Measurements from ENCODE around the gene MARK1. TPM values are rescaled to one million over a fixed set of nuclear protein-coding genes. Genes with fewer than 3 reads are reported as not detected.
"Not testable (repeated sequence)": the region's sequence is repeated elsewhere in the genome, so short reads cannot be mapped to it uniquely, and the experiment has no call there.

MARK1 gene
- total RNA-seq, 1 experiment from 2014 or later, result 13.9 TPM

DNA sequence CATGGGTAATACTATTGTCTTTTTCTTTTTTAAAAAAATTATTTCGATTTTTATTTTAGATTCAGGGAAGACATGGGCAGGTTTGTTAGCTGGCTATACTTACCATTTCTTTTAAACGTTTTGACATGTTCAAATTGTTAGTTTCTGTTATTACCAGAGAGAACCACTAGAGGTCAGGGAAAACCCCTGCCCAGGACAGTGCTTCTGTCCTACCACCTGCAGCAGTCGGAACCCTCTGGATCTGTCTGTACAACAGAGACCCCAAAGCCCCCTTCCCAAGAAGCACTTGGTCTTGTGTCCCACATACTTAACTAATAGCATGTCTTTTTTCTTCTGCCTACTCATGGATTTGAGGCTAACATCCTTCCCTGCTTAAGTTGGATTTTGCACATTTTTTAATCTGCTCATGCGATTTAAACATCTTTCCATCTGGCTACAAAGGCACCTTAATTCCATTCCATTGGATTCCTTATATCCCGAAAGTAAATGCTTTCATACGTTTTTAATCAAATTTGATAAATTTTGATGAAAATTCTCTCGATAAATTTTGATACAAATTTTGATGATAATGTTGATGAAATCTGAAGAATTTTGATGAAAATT is 152.2 kb downstream of the MARK1 start:
- H3K27ac Mint-ChIP-seq, result no peak overlapping the region
- no peaks in the 10 kb centered on the region for H3K36me3 Mint-ChIP-seq
- ChIA-PET POLR2A (no interaction called here), CTCF (interaction anchor here (0.6 to 2.8 kb wide), 5 partner anchors 23 to 400 kb away, joined by 3 to 20 read pairs (median 6); no protein-coding TSS in a partner anchor)
- no peaks in the 10 kb centered on the region for H3K4me1 Mint-ChIP-seq
- no peaks in the 10 kb centered on the region for H3K27me3 Mint-ChIP-seq (ENCODE audit: low read depth)
- H3K9me3 Mint-ChIP-seq, result no peaks in the 10 kb centered on the region
- ATAC-seq (peak; percentile 97), DNase-seq (ENCODE audit: low spot score) (no peak)
- no peak overlapping the region for H3K4me3 Mint-ChIP-seq
- TF ChIP-seq, protein P1, sequence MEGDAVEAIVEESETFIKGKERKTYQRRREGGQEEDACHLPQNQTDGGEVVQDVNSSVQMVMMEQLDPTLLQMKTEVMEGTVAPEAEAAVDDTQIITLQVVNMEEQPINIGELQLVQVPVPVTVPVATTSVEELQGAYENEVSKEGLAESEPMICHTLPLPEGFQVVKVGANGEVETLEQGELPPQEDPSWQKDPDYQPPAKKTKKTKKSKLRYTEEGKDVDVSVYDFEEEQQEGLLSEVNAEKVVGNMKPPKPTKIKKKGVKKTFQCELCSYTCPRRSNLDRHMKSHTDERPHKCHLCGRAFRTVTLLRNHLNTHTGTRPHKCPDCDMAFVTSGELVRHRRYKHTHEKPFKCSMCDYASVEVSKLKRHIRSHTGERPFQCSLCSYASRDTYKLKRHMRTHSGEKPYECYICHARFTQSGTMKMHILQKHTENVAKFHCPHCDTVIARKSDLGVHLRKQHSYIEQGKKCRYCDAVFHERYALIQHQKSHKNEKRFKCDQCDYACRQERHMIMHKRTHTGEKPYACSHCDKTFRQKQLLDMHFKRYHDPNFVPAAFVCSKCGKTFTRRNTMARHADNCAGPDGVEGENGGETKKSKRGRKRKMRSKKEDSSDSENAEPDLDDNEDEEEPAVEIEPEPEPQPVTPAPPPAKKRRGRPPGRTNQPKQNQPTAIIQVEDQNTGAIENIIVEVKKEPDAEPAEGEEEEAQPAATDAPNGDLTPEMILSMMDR (IDR thresholded peaks at IDR 0.05), result peak; percentile 54
- no peak for TF ChIP-seq ZNF423 (CRISPR knock-in tag; IDR thresholded peaks at IDR 0.05)

DNA sequence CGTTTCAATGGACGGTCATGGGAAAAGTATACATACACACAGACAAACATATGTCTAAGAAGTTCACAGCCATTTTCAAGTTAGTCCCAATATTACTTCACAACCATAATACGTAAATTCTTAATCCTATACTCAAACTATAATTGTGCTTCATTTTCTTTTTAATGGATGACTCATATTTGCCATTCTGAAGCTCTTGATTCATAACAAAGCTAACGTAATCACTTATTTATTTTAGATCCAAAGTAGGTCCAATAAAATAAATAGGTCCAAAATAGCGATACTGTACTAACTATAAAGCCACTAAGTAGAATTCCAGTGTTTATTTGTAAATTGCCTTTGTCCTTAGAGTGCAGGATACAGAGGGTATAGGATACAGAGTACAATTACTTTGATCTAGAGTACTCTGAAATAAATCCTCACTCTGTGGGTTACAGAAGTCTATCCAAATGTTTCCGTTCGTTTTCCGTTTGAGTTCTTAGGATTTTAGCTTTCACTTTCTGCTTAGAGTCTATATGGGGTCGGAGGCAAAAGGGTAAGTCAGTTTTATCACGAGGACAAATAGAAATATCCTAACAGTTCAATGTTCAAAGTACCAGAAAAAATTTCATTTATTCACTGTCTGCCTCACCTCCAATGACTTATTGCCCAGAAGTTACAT is 153.4 kb downstream of the MARK1 start:
- no peak overlapping the region for H3K27ac Mint-ChIP-seq
- ATAC-seq, result no peak
- no peak for DNase-seq (ENCODE audit: low spot score)
- no peak overlapping the region for H3K4me3 Mint-ChIP-seq
- no peaks in the 10 kb centered on the region for H3K9me3 Mint-ChIP-seq
- no peaks in the 10 kb centered on the region for H3K36me3 Mint-ChIP-seq
- CTCF ChIA-PET, result interaction anchor here (1.1 to 2.8 kb wide), 4 partner anchors 52 to 105 kb away, joined by 3 to 20 read pairs (median 6); partner anchors contain the start of gene MTARC1
- no peaks in the 10 kb centered on the region for H3K4me1 Mint-ChIP-seq
- POLR2A ChIA-PET, result no interaction called here
- TF ChIP-seq, protein P2, sequence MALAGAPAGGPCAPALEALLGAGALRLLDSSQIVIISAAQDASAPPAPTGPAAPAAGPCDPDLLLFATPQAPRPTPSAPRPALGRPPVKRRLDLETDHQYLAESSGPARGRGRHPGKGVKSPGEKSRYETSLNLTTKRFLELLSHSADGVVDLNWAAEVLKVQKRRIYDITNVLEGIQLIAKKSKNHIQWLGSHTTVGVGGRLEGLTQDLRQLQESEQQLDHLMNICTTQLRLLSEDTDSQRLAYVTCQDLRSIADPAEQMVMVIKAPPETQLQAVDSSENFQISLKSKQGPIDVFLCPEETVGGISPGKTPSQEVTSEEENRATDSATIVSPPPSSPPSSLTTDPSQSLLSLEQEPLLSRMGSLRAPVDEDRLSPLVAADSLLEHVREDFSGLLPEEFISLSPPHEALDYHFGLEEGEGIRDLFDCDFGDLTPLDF (CRISPR knock-in tag; IDR thresholded peaks at IDR 0.05), result no peak
- TF ChIP-seq, protein P3, sequence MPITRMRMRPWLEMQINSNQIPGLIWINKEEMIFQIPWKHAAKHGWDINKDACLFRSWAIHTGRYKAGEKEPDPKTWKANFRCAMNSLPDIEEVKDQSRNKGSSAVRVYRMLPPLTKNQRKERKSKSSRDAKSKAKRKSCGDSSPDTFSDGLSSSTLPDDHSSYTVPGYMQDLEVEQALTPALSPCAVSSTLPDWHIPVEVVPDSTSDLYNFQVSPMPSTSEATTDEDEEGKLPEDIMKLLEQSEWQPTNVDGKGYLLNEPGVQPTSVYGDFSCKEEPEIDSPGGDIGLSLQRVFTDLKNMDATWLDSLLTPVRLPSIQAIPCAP (CRISPR knock-in tag; IDR thresholded peaks at IDR 0.05), result no peak
- H3K27me3 Mint-ChIP-seq (ENCODE audit: low read depth), result no peaks in the 10 kb centered on the region

DNA sequence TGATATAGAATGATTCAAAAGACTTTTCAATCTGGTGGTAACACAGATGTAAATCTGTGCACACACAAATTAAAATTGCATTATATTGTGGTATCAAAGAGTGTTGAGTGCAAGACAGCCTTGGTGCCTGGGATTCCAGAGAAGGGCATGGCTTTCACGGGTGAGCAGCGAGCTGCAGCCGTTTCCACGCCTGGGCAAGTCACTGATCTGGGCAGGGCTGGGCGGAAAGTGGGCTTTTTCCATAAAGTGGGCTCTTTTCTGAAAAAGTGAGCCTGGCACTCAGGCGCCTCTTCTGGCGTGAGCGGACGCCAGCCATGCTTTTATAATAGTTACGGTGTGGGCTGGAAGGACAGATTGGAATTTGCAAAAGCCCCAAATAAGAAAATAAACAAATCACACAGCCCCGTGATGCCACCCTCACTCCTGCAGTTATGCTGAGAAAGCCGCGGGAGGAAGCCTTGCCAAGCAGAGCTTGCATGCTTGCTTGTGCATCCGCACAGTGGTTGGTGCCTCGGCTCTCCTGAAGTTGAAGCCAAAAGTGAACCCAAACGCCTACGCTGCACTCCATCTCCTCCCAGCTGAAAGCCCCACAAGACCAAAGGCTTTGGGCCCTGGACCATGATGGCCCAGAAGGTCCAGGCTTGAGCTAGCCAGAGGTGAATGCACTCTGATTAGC is 155.1 kb downstream of the MARK1 start:
- Mint-ChIP-seq H3K4me3 (no peak overlapping the region), H3K36me3 (no peaks in the 10 kb centered on the region), H3K9me3 (no peaks in the 10 kb centered on the region), H3K27me3 (ENCODE audit: low read depth) (no peaks in the 10 kb centered on the region), H3K27ac (no peak overlapping the region), H3K4me1 (no peaks in the 10 kb centered on the region)
- DNase-seq (ENCODE audit: low spot score), result no peak
- TF ChIP-seq, protein P4, sequence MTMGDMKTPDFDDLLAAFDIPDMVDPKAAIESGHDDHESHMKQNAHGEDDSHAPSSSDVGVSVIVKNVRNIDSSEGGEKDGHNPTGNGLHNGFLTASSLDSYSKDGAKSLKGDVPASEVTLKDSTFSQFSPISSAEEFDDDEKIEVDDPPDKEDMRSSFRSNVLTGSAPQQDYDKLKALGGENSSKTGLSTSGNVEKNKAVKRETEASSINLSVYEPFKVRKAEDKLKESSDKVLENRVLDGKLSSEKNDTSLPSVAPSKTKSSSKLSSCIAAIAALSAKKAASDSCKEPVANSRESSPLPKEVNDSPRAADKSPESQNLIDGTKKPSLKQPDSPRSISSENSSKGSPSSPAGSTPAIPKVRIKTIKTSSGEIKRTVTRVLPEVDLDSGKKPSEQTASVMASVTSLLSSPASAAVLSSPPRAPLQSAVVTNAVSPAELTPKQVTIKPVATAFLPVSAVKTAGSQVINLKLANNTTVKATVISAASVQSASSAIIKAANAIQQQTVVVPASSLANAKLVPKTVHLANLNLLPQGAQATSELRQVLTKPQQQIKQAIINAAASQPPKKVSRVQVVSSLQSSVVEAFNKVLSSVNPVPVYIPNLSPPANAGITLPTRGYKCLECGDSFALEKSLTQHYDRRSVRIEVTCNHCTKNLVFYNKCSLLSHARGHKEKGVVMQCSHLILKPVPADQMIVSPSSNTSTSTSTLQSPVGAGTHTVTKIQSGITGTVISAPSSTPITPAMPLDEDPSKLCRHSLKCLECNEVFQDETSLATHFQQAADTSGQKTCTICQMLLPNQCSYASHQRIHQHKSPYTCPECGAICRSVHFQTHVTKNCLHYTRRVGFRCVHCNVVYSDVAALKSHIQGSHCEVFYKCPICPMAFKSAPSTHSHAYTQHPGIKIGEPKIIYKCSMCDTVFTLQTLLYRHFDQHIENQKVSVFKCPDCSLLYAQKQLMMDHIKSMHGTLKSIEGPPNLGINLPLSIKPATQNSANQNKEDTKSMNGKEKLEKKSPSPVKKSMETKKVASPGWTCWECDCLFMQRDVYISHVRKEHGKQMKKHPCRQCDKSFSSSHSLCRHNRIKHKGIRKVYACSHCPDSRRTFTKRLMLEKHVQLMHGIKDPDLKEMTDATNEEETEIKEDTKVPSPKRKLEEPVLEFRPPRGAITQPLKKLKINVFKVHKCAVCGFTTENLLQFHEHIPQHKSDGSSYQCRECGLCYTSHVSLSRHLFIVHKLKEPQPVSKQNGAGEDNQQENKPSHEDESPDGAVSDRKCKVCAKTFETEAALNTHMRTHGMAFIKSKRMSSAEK (CRISPR knock-in tag; IDR thresholded peaks at IDR 0.05; ENCODE audit: borderline replicate concordance), result no peak
- TF ChIP-seq GTF2I (CRISPR knock-in tag; conservative IDR thresholded peaks at IDR 0.05) (no peak), ZNF317 (CRISPR knock-in tag; IDR thresholded peaks at IDR 0.05; ENCODE audit: borderline replicate concordance, low read depth) (no peak)
- TF ChIP-seq, protein P5, sequence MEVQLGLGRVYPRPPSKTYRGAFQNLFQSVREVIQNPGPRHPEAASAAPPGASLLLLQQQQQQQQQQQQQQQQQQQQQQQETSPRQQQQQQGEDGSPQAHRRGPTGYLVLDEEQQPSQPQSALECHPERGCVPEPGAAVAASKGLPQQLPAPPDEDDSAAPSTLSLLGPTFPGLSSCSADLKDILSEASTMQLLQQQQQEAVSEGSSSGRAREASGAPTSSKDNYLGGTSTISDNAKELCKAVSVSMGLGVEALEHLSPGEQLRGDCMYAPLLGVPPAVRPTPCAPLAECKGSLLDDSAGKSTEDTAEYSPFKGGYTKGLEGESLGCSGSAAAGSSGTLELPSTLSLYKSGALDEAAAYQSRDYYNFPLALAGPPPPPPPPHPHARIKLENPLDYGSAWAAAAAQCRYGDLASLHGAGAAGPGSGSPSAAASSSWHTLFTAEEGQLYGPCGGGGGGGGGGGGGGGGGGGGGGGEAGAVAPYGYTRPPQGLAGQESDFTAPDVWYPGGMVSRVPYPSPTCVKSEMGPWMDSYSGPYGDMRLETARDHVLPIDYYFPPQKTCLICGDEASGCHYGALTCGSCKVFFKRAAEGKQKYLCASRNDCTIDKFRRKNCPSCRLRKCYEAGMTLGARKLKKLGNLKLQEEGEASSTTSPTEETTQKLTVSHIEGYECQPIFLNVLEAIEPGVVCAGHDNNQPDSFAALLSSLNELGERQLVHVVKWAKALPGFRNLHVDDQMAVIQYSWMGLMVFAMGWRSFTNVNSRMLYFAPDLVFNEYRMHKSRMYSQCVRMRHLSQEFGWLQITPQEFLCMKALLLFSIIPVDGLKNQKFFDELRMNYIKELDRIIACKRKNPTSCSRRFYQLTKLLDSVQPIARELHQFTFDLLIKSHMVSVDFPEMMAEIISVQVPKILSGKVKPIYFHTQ (CRISPR knock-in tag; IDR thresholded peaks at IDR 0.05), result no peak
- TF ChIP-seq, protein P6, sequence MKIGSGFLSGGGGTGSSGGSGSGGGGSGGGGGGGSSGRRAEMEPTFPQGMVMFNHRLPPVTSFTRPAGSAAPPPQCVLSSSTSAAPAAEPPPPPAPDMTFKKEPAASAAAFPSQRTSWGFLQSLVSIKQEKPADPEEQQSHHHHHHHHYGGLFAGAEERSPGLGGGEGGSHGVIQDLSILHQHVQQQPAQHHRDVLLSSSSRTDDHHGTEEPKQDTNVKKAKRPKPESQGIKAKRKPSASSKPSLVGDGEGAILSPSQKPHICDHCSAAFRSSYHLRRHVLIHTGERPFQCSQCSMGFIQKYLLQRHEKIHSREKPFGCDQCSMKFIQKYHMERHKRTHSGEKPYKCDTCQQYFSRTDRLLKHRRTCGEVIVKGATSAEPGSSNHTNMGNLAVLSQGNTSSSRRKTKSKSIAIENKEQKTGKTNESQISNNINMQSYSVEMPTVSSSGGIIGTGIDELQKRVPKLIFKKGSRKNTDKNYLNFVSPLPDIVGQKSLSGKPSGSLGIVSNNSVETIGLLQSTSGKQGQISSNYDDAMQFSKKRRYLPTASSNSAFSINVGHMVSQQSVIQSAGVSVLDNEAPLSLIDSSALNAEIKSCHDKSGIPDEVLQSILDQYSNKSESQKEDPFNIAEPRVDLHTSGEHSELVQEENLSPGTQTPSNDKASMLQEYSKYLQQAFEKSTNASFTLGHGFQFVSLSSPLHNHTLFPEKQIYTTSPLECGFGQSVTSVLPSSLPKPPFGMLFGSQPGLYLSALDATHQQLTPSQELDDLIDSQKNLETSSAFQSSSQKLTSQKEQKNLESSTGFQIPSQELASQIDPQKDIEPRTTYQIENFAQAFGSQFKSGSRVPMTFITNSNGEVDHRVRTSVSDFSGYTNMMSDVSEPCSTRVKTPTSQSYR (CRISPR knock-in tag; IDR thresholded peaks at IDR 0.05), result no peak
- no peak for ATAC-seq
- ChIA-PET POLR2A (no interaction called here), CTCF (interaction anchor here (0.9 to 3.3 kb wide), 5 partner anchors 8 to 402 kb away, joined by 3 to 20 read pairs (median 3); no protein-coding TSS in a partner anchor)

DNA sequence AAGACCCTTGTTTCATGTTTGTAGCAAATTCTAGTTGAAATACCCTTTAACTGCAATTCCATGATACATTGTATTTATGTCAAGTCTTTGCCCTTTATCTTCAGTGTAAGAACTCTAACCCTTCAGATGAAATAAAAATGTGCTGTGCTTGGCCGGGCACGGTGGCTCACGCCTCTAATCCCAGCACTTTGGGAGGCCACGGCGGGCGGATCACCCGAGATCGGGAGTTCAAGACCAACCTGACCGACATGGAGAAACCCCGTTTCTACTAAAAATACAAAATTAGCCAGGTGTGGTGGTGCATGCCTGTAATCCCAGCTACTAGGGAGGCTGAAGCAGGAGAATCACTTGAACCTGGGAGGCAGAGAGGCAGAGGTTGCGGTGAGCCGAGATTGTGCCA is 155.8 kb downstream of the MARK1 start:
- DNase-seq (ENCODE audit: low spot score); H3K4me1 Mint-ChIP-seq; ATAC-seq; H3K27ac Mint-ChIP-seq; H3K36me3 Mint-ChIP-seq; H3K9me3 Mint-ChIP-seq; H3K4me3 Mint-ChIP-seq; H3K27me3 Mint-ChIP-seq (ENCODE audit: low read depth); POLR2A ChIA-PET: not testable (repeated sequence)
- CTCF ChIA-PET, result interaction anchor here (0.9 to 3.3 kb wide), 5 partner anchors 9 to 403 kb away, joined by 3 to 20 read pairs (median 3); no protein-coding TSS in a partner anchor

Measured in WTC11 (cell line).